Measurements from ENCODE around the gene ARL5C.

ARL5C gene

GRCh38 chr17:39147221-39148185 lies 18.5 kb downstream of the ARL5C start:
- Histone ChIP-seq H3K9ac (ENCODE audit: low read length) (no peak overlapping the region), H3K27ac (ENCODE audit: low read depth, low read length) (no peak overlapping the region), H3K9me3 (ENCODE audit: low read length) (no peaks in the 10 kb centered on the region), H3K4me1 (ENCODE audit: insufficient read depth, low read length) (peaks cover 18% of the 10 kb centered on the region), H3K4me3 (ENCODE audit: low read depth in 1 of 2, low read length in 2 of 2) (no peak overlapping the region), H3K27me3 (ENCODE audit: control insufficient read depth in 1 of 2, insufficient read depth in 2 of 2, low read length in 2 of 2) (peaks cover 11 to 20% of the 10 kb centered on the region in 2 donors), H3K36me3 (ENCODE audit: insufficient read depth, low read length) (no peaks in the 10 kb centered on the region)

GRCh38 chr17:39146273-39146672 lies 19.7 kb downstream of the ARL5C start:
- no peak overlapping the region for H3K4me3 ChIP-seq (ENCODE audit: low read depth in 1 of 2, low read length in 2 of 2)
- H3K27me3 ChIP-seq (ENCODE audit: control insufficient read depth in 1 of 2, insufficient read depth in 2 of 2, low read length in 2 of 2): peaks cover 11 to 15% of the 10 kb centered on the region in 2 donors
- H3K9me3 ChIP-seq (ENCODE audit: low read length): no peaks in the 10 kb centered on the region
- peaks cover 9% of the 10 kb centered on the region for H3K4me1 ChIP-seq (ENCODE audit: insufficient read depth, low read length)
- no peak overlapping the region for H3K9ac ChIP-seq (ENCODE audit: low read length)
- no peaks in the 10 kb centered on the region for H3K36me3 ChIP-seq (ENCODE audit: insufficient read depth, low read length)
- H3K27ac ChIP-seq (ENCODE audit: low read depth, low read length): no peak overlapping the region

GRCh38 chr17:39145143-39145542 lies 20.8 kb downstream of the ARL5C start:
- Histone ChIP-seq H3K27me3 (ENCODE audit: control insufficient read depth in 1 of 2, insufficient read depth in 2 of 2, low read length in 2 of 2) (peaks cover 1 to 4% of the 10 kb centered on the region in 2 donors), H3K9me3 (ENCODE audit: low read length) (no peaks in the 10 kb centered on the region), H3K4me3 (ENCODE audit: low read depth in 1 of 2, low read length in 2 of 2) (no peak overlapping the region), H3K4me1 (ENCODE audit: insufficient read depth, low read length) (peaks cover 9% of the 10 kb centered on the region), H3K36me3 (ENCODE audit: insufficient read depth, low read length) (no peaks in the 10 kb centered on the region), H3K27ac (ENCODE audit: low read depth, low read length) (no peak overlapping the region), H3K9ac (ENCODE audit: low read length) (no peak overlapping the region)

- H3K36me3 ChIP-seq (ENCODE audit: insufficient read depth, low read length): no peaks in the 10 kb centered on the region
- no peak overlapping the region for H3K27ac ChIP-seq (ENCODE audit: low read depth, low read length)
- peaks cover 9% of the 10 kb centered on the region for H3K4me1 ChIP-seq (ENCODE audit: insufficient read depth, low read length)
- H3K27me3 ChIP-seq (ENCODE audit: control insufficient read depth in 1 of 2, insufficient read depth in 2 of 2, low read length in 2 of 2): no peaks in the 10 kb centered on the region
- H3K9ac ChIP-seq (ENCODE audit: low read length): no peak overlapping the region
- no peak overlapping the region for H3K4me3 ChIP-seq (ENCODE audit: low read depth in 1 of 2, low read length in 2 of 2)
- no peaks in the 10 kb centered on the region for H3K9me3 ChIP-seq (ENCODE audit: low read length)
These were observed 21.5 kb downstream of the ARL5C start for GRCh38 chr17:39144416-39144840.

GRCh38 chr17:39143552-39144093 lies 22.3 kb downstream of the ARL5C start:
- H3K9me3 ChIP-seq (ENCODE audit: low read length): no peaks in the 10 kb centered on the region
- H3K27ac ChIP-seq (ENCODE audit: low read depth, low read length): peak overlapping the region; percentile 31
- no peak overlapping the region for H3K4me3 ChIP-seq (ENCODE audit: low read depth in 1 of 2, low read length in 2 of 2)
- no peaks in the 10 kb centered on the region for H3K36me3 ChIP-seq (ENCODE audit: insufficient read depth, low read length)
- H3K27me3 ChIP-seq (ENCODE audit: control insufficient read depth in 1 of 2, insufficient read depth in 2 of 2, low read length in 2 of 2): no peaks in the 10 kb centered on the region
- H3K4me1 ChIP-seq (ENCODE audit: insufficient read depth, low read length): peaks cover 9% of the 10 kb centered on the region
- no peak overlapping the region for H3K9ac ChIP-seq (ENCODE audit: low read length)

GRCh38 chr17:39141915-39142664 lies 23.9 kb downstream of the ARL5C start:
- no peaks in the 10 kb centered on the region for H3K27me3 ChIP-seq (ENCODE audit: control insufficient read depth in 1 of 2, insufficient read depth in 2 of 2, low read length in 2 of 2)
- H3K9me3 ChIP-seq (ENCODE audit: low read length): no peaks in the 10 kb centered on the region
- no peak overlapping the region for H3K4me3 ChIP-seq (ENCODE audit: low read depth in 1 of 2, low read length in 2 of 2)
- no peaks in the 10 kb centered on the region for H3K36me3 ChIP-seq (ENCODE audit: insufficient read depth, low read length)
- H3K9ac ChIP-seq (ENCODE audit: low read length): no peak overlapping the region
- H3K27ac ChIP-seq (ENCODE audit: low read depth, low read length): no peak overlapping the region
- peaks cover 9% of the 10 kb centered on the region for H3K4me1 ChIP-seq (ENCODE audit: insufficient read depth, low read length)

- peaks cover 9% of the 10 kb centered on the region for H3K4me1 ChIP-seq (ENCODE audit: insufficient read depth, low read length)
- H3K27me3 ChIP-seq (ENCODE audit: control insufficient read depth in 1 of 2, insufficient read depth in 2 of 2, low read length in 2 of 2): no peaks in the 10 kb centered on the region
- no peaks in the 10 kb centered on the region for H3K36me3 ChIP-seq (ENCODE audit: insufficient read depth, low read length)
- H3K9me3 ChIP-seq (ENCODE audit: low read length): no peaks in the 10 kb centered on the region
- no peak overlapping the region for H3K9ac ChIP-seq (ENCODE audit: low read length)
- H3K27ac ChIP-seq (ENCODE audit: low read depth, low read length): no peak overlapping the region
- no peak overlapping the region for H3K4me3 ChIP-seq (ENCODE audit: low read depth in 1 of 2, low read length in 2 of 2)
These were observed 24.7 kb downstream of the ARL5C start for GRCh38 chr17:39141294-39141693.

GRCh38 chr17:39139561-39139960 lies 26.4 kb downstream of the ARL5C start:
- H3K9me3 ChIP-seq (ENCODE audit: low read length): no peaks in the 10 kb centered on the region
- H3K9ac ChIP-seq (ENCODE audit: low read length): no peak overlapping the region
- no peaks in the 10 kb centered on the region for H3K36me3 ChIP-seq (ENCODE audit: insufficient read depth, low read length)
- peaks cover 9% of the 10 kb centered on the region for H3K4me1 ChIP-seq (ENCODE audit: insufficient read depth, low read length)
- H3K27me3 ChIP-seq (ENCODE audit: control insufficient read depth in 1 of 2, insufficient read depth in 2 of 2, low read length in 2 of 2): no peaks in the 10 kb centered on the region
- no peak overlapping the region for H3K27ac ChIP-seq (ENCODE audit: low read depth, low read length)
- no peak overlapping the region for H3K4me3 ChIP-seq (ENCODE audit: low read depth in 1 of 2, low read length in 2 of 2)

- Histone ChIP-seq H3K4me3 (ENCODE audit: low read depth in 1 of 2, low read length in 2 of 2) (no peak overlapping the region), H3K9me3 (ENCODE audit: low read length) (no peaks in the 10 kb centered on the region), H3K9ac (ENCODE audit: low read length) (no peak overlapping the region), H3K36me3 (ENCODE audit: insufficient read depth, low read length) (no peaks in the 10 kb centered on the region), H3K27me3 (ENCODE audit: control insufficient read depth in 1 of 2, insufficient read depth in 2 of 2, low read length in 2 of 2) (no peaks in the 10 kb centered on the region), H3K4me1 (ENCODE audit: insufficient read depth, low read length) (peaks cover 7% of the 10 kb centered on the region), H3K27ac (ENCODE audit: low read depth, low read length) (no peak overlapping the region)
These were observed 26.8 kb downstream of the ARL5C start for GRCh38 chr17:39139161-39139511.

GRCh38 chr17:39138431-39139160 lies 27.4 kb downstream of the ARL5C start:
- Histone ChIP-seq H3K9me3 (ENCODE audit: low read length) (no peaks in the 10 kb centered on the region), H3K27ac (ENCODE audit: low read depth, low read length) (no peak overlapping the region), H3K4me1 (ENCODE audit: insufficient read depth, low read length) (peaks cover 5% of the 10 kb centered on the region), H3K4me3 (ENCODE audit: low read depth in 1 of 2, low read length in 2 of 2) (no peak overlapping the region), H3K9ac (ENCODE audit: low read length) (no peak overlapping the region), H3K36me3 (ENCODE audit: insufficient read depth, low read length) (no peaks in the 10 kb centered on the region), H3K27me3 (ENCODE audit: control insufficient read depth in 1 of 2, insufficient read depth in 2 of 2, low read length in 2 of 2) (no peaks in the 10 kb centered on the region)

- H3K27me3 ChIP-seq (ENCODE audit: control insufficient read depth in 1 of 2, insufficient read depth in 2 of 2, low read length in 2 of 2): no peaks in the 10 kb centered on the region
- no peak overlapping the region for H3K4me3 ChIP-seq (ENCODE audit: low read depth in 1 of 2, low read length in 2 of 2)
- H3K36me3 ChIP-seq (ENCODE audit: insufficient read depth, low read length): no peaks in the 10 kb centered on the region
These were observed 31.1 kb downstream of the ARL5C start for GRCh38 chr17:39134878-39135277.

More at GRCh38 chr17:39134878-39135277, 31.1 kb downstream of the ARL5C start:
- Histone ChIP-seq H3K27ac (ENCODE audit: low read depth, low read length) (no peak overlapping the region), H3K9ac (ENCODE audit: low read length) (no peak overlapping the region), H3K4me1 (ENCODE audit: insufficient read depth, low read length) (no peaks in the 10 kb centered on the region), H3K9me3 (ENCODE audit: low read length) (no peaks in the 10 kb centered on the region)

Measured in muscle layer of colon (tissue), 2 donors.